NCI-H1694 (cell line): ENCODE data around the gene KDM4D.
"Not testable (repeated sequence)": the region's sequence is repeated elsewhere in the genome, so short reads cannot be mapped to it uniquely, and the experiment has no call there.

Source experiments
- DNase-seq: peaks from one replicate; lab custom pipeline; 2025; lab: John Stamatoyannopoulos, UW

The KDM4D gene

DNA sequence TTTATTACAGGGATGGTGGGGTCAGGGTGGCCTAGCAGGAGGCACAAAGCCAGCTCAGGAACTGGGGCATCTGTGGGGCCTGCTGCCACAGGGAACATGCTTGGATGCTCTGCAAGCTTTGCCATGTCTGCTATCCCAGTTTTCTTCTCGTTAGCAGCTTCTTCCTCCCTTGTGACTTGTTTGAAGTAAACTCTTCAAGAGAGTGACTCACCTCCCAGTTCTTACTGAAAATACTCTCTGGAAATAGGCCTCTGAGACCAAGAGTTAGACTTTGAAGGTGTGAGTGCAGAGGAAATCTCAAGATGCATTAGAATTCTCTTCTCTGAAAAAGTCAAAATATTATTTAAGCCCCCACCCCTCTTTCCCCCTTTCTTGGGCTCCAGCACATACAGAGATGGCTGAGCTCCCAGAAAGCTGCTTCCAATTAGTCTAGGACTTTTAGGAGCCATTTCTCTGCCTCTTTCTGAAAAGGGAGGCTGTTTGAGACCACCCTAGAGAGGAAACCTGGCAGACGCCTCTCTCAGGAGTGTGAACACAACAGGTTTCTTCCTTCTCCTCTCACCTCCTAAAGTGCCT is 15.3 kb upstream of the KDM4D start:
- no peak for DNase-seq

DNA sequence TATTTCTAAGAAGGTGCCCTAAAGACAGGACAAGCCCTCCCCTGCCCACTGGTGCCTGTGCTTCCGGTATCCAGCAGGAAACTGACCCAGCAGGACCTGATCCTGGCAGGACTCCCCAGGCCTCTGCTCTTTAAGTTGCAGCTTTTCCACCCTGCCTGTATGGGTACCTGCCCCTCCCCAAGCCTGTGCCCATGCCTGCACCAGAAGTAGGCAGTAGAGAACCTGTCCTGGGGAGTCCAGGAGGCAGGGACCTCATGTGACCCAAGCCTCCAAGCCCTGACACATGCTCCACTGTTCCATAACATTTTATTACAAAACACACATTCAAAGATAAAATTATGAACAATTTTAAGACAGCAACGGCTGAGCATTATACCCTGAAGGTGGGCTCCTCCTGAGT is 14.3 kb upstream of the KDM4D start:
- no peak for DNase-seq

DNA sequence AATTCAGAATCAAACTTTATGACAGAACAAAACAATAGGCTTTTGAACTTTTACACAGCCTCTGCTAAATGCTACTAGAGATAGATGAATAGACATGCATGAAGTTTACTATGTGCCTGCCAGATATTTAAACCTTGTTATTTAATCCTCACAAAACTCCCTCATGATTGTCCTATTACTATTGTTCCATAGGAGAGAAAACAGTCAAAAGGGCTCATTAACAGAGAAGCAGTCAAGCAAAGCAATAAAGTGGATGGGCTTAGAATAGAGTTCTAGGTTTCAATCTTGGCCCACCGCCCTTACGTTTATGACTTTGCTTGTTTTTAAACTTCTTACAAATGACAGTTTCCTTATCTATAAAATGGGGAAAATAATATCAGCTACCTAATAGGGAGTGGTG is 13.0 kb upstream of the KDM4D start:
- no peak for DNase-seq

DNA sequence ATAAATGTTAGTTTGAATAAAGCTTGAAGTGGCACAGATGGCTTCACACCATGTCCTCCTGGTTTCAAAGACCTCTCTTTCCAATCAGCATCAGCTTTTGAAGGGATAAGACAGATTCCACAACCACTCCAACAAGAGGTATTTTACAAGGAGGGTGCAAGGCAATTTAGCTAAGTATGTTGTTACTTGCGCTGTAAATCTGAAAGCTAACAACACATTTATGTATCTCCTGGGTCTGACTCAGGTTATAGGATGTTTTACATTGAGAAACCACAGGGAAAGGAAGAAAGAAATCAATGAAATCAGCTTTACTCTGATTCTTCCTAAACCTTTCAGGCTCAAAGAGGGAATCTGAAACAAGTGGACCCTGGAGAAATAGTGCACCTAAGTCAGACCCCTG is 12.3 kb upstream of the KDM4D start:
- DNase-seq = no peak

DNA sequence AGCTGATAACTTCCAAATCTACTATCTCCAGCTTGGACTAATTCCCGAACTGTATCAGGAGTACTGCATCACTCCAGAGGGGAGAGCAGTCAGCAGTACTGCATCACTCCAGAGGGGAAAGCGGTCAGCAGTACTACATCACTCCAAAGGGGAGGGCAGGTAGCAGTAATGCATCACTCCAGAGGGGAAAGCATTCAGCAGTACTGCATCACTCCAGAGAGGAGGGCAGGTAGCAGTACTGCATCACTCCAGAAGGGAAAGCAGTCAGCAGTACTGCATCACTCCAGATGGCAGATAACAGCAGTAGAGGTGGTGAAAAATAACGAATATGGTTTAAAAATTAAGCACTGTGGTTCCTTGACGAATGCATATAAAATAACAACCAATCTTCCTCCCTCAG is 8.6 kb upstream of the KDM4D start:
- DNase-seq = no peak

DNA sequence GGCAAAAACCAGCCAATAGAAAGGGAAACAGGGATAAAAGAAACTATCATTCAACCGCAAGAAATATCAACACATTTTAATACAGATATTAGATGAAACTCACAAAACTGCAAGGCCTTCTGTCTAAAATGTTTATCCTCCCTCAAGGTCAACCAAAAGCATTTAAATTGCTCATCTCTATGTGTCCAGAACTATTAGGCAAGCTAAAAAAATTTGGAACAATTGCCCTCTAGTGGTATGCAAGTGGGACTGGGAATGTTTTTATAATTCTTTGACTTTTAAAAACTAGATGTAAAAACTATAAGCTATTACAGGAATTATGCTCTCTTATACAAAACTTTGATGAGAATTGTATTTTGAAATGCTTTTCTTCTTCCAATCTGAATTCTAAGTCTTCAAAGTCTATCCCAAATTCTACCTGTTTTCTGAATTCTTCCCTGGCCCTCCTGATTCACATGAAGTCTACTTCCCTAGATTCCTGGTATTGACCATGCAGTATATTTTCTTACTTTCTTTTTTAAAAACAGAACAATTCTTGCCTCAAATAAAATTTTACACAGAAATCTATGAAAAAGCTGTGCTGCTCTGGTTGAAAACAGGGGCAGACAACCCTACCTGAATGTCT is 5.1 kb upstream of the KDM4D start:
- DNase-seq = no peak

DNA sequence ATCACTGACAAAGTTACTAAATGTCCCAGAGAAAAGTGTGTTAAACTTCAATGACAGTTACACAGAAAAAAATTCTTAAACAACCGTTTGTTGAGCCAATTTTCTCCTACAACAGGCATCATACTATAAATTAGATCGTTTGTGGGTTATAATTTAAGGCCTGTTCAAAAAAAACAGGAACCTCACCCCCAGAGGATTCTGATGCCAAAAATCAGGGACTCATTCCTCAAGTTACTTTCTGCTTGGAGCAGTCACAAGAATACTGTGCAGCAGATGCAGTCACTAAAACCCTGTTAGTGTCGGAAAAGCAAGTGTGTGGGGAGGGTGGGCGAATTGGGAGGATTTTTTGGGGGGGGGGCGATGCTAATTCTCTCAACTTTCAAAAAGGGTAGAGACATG is 810 bp upstream of the KDM4D start:
- no peak for DNase-seq

DNA sequence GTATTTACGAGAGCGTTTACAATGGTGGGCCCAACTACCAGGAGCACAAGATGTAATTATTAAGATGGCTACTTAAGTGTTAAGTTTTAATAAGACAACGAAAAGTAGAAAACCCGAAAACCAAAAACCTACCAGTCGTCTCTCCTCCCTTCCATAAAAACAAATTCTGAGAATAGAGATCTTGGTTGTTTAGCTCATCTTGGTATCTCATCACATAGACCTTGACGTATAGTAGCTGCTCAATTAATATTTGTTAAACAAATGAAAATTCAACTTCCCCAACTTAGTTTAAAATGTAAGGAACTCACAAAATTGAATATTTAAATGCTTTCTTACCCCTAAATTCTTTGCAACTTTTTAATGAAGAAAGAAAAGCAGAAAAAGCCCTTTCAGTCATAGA is 669 bp downstream of the KDM4D start:
- DNase-seq = no peak

DNA sequence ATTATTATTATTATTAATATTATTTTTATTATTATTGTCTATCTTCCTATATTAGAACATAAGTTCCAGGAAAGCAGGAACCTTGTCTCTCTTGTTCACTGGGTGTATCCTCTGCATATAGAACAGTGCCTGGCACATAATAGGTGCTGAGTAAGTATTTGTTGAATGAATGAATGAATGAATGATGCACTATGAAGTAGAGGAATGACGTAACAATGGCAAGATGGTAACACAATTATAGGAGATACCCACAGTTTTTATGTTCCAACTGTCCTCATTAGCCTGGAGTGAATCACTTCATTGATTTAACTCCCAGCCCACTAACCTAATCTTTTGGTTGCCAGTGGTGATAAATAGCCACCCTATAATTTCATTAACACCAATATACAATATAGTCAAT is 2.1 kb downstream of the KDM4D start:
- no peak for DNase-seq

DNA sequence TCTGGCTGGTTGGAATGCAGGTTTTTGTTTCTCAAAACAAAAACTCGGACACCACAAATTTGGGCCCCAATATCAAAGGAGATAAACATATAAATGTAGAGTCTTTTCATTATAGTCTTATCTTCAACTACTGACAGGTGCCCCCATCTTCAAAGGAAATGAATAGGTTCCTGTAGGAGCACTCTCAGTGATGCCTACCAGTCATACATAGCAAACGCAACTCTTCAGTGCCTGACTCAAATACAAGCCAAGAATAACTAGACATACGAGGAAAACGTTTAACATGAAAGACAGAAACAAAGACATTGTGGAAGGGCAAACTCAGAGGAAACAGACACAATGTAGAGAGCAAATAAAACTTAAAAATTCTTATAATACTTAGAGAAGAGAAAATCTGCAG is 13.9 kb downstream of the KDM4D start:
- no peak for DNase-seq

DNA sequence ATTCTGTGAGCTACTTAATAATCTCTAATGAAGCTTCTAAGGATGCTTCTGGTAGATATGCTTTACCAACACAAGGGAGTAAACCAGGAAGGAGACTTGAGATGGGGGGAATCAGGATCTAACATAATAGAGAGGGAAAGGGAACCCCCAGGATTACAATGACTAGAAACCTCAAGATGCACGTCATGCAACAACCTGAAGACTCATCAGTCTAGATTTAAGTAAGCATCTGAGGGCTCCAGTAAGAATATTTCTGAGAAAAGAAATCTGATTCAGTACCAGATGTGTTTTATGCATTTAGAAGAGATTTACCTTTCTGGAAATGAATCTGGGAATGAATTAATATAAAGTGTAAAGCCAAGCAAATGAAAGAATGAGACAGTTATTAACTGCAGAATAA is 15.2 kb downstream of the KDM4D start:
- DNase-seq = no peak

DNA sequence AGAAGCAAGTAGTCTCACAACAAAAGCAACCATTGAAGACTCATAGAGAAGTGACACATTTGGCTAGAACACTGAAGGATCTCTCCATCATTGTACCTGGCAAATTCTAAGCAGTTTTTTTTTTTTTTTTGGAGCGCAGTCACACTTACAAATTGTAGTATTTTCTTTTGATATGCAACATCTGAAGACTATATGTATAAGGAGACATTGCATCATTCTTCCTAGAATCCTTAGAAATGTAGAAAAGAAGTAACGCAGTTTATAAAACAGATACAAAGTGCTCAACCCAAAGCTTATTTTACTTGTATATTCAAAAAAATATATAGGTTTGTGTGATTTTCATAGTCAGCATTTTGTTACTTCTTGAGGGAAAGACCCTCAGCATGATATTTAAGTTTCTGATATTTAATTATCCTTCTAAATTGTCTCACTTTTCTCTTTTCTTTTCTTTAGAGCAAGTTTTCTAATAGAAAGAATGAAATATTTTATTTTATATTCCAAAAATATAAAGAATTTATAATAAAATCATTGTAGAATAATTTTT is 20.0 kb downstream of the KDM4D start:
- no peak for DNase-seq

DNA sequence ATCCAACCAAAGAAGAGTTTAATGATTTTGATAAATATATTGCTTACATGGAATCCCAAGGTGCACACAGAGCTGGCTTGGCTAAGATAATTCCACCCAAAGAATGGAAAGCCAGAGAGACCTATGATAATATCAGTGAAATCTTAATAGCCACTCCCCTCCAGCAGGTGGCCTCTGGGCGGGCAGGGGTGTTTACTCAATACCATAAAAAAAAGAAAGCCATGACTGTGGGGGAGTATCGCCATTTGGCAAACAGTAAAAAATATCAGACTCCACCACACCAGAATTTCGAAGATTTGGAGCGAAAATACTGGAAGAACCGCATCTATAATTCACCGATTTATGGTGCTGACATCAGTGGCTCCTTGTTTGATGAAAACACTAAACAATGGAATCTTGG is 23.9 kb downstream of the KDM4D start:
- DNase-seq = no peak

DNA sequence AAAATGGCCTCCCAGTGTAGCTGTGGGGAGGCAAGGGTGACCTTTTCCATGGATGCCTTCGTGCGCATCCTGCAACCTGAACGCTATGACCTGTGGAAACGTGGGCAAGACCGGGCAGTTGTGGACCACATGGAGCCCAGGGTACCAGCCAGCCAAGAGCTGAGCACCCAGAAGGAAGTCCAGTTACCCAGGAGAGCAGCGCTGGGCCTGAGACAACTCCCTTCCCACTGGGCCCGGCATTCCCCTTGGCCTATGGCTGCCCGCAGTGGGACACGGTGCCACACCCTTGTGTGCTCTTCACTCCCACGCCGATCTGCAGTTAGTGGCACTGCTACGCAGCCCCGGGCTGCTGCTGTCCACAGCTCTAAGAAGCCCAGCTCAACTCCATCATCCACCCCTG is 24.8 kb downstream of the KDM4D start:
- DNase-seq = no peak

DNA sequence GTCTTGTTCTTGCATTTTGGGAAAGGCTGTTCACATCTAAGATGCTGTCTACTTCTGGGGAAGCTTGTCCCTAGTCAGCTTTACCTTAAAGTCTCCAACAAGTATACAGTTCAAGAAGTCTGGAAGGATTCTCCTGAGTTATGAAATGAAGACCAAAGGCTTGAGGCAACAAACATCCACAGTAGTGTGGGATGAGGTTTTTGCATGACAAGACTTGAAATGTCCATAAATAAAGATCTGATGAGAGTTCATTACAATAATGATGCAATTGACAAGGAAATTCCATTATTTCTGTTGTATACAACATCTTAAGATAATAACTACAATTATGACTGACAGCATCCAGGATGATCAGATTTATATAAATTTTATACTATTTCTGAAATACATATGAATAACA is 30.2 kb downstream of the KDM4D start:
- no peak for DNase-seq

DNA sequence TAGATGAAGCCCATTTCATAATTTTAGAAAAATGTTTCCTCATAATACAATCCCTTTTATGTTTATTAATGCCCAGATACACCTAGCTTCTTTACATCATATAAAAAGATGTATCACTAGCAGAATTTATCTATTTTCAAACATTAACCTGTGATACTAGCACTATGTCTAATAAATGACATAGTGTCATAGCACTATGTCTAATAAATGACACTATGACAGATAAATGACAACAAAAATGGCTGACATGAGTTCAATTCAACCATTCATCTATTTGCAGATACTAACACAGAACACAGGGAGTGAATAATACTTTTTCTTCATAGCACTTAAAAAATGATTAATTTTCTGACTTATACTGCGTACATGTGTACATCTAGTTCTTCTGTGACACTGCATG is 32.1 kb downstream of the KDM4D start:
- no peak for DNase-seq

DNA sequence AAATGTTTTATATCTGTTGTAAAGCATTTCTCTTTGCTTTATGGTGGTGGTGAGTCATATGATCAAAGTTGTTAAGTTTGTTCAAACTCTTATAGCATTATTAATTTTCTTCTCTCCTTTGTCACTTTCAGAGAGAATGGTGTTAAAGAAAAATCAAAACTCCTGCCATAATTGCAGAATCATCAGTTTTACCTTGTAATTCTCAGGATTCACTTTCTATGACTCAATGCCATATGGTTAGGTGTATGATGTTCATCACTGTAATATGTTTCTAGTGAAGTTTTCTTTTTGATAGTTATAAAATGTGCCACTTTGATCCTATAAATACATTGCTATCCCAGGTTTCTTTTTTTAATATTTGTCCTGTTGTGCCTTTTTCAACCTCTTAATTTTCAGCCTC is 37.9 kb downstream of the KDM4D start:
- no peak for DNase-seq

DNA sequence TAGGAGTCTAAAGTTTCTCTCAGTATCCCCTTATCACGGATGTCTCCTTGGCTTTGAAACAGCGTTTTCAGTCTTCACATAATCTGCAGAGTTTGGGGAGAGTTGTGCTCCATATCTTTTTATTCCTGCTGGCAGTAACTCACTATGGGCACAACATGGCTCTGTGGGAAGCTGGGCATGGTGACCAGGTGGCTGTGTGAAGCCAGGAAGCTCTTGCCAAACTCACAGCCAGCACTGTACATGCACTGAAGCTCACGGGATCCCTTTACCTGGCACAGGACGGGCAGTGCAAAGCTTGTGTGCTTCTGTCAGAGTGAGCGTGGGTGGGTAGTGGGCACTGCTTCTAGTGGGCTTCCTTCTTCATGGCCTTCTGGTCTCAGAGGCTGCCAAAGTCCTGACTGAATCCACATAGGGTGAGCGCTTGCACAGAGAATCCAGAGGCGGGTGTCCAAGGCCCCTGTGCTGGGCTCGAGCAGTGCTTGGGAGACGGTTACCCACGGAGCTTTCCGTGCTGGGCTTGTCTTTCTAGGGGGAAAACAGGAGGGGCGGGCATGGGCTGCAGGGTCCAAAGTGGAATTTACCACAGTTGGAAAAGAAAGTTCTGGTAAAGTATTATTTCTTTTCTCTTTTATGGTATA is 40.8 kb downstream of the KDM4D start:
- DNase-seq = no peak

DNA sequence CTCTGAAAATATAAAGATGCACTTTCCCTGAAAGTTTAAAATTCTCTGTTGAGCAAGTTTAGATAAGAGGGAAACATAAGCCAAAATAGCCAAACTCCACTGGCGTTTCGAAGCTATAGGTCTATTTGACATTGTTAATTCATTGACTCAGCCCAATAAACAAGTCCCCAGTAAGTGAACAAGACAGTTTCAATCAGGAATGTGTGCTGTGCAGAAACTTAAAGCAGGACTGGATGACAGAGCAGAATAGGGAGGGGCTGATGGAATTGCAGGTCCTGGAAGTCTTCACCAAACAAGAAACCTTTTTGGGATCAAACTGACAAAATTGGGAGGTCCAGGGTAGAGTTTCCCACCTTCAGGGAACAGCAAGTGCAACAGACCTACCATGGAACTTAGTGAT is 42.6 kb downstream of the KDM4D start:
- DNase-seq = no peak

DNA sequence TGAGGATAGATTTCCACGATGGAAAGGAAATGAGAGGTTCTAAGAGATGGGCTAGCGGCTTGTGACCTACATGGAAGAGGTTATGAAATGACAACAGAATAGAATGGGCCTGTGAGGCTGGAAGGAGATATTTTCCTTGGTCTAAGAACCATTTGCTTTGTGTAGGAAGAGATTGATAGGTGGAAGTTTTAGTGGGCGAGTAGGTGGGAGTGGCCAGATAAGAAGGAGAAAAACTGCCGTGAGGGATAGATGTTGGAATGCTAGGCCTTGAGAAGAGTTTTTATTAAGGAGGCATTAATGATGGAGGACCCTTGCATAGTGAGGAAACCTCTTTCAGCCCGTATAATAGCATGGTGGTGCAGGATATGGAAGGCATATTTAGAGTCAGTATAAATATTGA is 48.0 kb downstream of the KDM4D start:
- DNase-seq = not testable (repeated sequence)

DNA sequence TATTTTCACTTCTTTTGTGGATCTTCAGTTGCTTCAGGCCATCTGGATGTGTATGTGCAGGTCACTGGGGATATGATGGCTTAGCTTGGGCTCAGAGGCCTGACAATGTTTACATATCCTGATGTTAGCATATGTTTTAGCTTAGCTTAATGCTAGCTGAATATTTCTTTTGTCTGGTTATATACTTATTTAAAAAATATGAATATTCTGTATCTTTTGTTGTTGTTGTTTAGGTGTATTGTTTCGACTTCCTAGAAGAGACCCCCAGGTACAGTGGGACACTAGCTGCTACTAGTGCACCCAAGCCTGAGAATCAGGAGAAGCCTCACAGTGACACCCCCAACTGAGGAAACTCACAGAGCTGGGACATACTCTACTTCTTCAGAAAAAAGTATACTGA is 51.4 kb downstream of the KDM4D start, which contains the start of gene KDM4E:
Gene KDM4E (plus strand): TSS at position 301 of the 400 bp plus-strand sequence. CDS start 300 bp downstream, outside the sequence.
- no peak for DNase-seq

DNA sequence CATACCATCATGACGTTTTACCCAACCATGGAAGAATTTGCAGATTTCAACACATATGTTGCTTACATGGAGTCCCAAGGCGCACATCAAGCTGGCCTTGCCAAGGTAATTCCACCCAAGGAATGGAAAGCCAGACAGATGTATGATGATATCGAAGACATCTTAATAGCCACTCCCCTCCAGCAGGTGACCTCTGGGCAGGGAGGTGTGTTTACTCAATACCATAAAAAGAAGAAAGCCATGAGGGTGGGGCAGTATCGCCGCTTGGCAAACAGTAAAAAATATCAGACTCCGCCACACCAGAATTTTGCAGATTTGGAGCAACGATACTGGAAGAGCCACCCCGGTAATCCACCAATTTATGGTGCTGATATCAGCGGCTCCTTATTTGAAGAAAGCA is 52.1 kb downstream of the KDM4D start:
- DNase-seq = not testable (repeated sequence)

DNA sequence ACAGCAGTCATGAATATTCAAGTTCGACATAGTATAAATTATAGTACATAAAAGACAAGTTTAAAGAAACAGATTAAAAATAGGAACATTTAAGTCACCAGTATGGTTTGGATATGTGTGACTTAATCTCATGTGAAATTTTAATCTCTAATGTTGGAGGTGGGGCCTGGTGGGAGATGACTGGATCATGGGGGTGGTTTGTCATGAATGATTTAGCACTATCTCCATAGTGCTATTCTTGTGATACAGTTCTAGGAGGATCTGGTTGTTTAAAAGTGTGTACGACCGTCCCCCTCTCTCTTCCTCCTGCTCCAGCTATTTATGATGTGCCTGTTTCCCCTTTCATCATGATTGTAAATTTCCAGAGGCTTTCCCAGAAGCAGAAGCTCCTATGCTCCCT is 54.8 kb downstream of the KDM4D start:
- DNase-seq = no peak

DNA sequence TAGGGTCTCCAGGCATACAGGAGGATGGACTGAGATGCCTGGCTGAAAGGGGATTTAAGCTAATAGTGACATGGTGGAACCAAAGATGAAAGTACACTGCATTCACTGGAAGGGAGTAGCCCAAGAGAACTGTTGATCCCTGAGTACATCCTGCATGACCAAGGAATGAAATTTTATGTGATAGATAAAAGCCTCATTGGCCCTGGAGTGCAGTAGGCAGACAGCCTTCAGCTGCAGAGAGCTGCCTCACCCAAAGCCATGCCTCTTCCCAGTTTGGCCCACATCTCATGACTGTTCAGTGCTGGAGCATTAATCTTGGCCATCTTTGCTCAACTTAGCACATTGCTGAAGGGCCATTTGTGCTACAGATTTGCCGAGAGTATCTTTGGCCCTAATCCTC is 59.5 kb downstream of the KDM4D start:
- DNase-seq = no peak
